GM18526 (cell line): ENCODE data around the gene TFIP11.

Source experiments
- POLR2A ChIP-seq: IDR thresholded peaks from 3 replicates; pipeline ENCODE4 v1.6.1; 2011; ENCODE audit not compliant: insufficient read length; ENCODE audit errors: extremely low read depth

Gene TFIP11

GRCh38 chr22:26547426-26547825 lies 35.2 kb upstream of the TFIP11 start:
- TF ChIP-seq POLR2A, result no peak

DNA sequence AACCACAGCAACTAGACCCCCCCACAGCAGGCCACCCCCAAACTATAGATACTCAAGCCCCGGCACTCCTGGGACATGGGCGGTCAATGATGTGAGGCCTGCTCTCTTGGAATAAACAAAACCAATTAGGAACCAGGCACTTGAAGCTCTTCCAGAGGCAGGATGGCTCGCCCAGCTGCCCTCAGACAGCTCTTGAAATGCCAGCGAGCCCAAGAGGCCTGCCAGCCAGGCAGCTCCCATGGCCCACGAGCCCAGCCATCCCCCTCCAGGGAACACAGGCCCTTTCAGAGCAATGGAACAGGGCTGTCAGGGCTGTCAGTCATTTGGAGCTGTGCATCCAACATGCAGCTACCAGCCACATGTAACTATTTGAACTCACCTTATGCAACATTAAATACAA lies 34.0 kb upstream of the TFIP11 start:
- TF ChIP-seq POLR2A, result no peak

DNA sequence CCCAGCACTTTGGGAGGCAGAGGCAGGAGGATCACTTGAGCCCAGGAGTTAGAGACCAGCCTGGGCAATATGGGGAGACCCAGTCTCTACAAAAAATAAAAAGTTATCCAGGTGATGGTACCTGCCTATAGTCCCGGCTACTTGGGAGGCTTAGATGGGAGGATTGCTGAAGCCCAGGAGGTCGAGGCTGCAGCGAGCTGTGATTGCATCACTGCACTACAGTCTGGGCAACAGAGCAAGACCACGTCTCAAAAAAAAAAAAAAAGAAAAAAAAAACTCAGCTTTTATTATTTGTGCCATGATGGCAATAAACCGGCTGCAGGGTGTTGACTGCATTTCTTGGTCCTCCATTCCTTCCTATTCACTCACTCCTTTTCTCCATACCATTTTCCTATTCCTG lies 33.6 kb upstream of the TFIP11 start:
- no peak for TF ChIP-seq POLR2A

DNA sequence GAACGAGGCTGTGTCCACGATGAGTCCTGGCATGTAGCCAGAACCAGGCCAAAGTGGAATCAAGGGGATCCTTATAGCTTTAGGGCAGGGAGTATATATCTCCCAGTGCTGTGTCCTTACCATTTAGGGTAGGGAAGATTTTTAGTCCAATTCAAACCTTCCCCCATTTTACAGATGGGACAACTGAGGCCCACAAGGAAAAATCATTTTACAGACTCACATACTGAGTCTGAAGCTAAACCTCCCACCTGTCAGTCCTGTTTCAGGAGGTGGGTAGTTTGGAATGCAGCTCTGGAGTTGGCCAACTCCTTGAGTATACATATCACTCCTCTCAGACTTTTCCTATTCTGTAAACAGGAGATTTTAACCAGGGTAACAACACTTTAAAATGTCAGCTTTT lies 33.1 kb upstream of the TFIP11 start:
- TF ChIP-seq POLR2A, result no peak

DNA sequence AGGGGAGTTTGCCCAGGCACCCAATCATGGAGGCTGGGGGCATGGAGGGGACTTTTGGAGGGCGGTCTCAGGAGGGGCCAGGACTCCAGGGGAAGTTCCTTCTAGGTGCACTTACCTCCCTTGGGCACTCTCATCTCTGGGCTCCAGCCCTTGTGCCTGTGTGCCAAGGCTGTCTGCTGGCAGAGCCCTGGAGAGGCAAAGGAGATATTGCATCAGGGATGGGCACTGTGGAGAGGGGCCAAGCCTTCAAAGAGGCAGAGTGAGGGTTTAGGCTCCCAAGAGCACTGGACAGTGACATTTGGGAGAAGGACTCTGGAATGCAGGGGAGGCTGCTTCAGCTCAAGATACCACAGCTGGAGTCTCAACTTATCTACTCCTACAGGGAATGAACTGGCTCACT lies 32.2 kb upstream of the TFIP11 start:
- TF ChIP-seq POLR2A, result no peak

- no peak for TF ChIP-seq POLR2A
These were observed 30.6 kb upstream of the TFIP11 start for GRCh38 chr22:26542831-26543230.

GRCh38 chr22:26541167-26541819 lies 29.0 kb upstream of the TFIP11 start:
- TF ChIP-seq POLR2A, result no peak

DNA sequence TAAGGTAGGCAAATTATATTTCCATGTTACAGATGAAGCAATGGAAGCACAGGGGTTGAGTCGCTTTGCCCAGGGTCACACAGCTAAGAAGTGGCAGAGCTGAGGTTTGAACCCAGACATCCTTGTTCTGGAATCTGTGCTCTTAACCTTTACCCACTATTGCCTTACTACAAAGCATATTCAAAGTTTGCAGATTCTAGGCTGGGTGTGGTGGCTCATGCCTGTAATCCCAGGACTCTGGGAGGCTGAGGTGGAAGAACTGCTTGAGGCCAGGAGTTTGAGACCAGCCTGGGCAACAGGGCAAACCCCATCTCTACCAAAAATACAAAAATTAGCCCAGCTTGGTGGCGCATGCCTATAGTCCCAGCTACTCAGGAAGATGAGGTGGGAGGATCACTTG lies 27.8 kb upstream of the TFIP11 start:
- TF ChIP-seq POLR2A, result no peak

GRCh38 chr22:26536762-26537134 lies 24.5 kb upstream of the TFIP11 start:
- no peak for TF ChIP-seq POLR2A

DNA sequence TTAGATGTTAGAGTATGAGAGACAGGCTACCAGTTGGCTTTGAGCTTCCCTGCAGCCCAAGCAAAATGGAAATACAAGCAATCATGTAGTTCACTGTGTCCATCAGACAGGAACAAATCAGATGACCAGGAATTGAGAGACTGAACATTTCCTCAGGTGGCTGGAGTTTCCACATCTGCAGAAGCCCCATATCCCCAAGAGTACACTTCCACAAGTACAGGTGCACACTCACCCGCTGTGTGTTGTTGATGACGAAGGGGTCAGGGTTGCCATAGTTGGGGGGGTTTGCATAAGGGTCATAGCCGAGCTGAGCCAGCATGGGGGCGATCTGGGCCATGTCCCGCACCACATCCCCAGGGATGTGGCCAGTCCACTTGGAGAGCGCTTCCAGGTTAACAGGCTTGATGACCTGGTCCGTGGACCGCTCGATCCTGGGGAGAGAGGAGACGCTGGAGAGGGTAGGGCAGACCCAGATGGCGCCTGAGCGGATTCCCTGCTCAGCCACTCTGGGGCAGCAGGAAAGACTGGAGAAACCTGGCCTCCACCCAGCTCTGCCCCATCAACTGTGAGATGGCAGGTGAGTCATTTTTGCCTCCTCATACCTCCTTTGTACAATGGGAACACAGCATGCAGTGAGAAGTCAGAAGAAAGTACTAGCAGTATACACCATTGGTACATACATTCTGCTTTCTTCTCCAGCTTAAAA lies 23.9 kb upstream of the TFIP11 start:
- no peak for TF ChIP-seq POLR2A

GRCh38 chr22:26535603-26535908 lies 23.3 kb upstream of the TFIP11 start:
- TF ChIP-seq POLR2A, result no peak

DNA sequence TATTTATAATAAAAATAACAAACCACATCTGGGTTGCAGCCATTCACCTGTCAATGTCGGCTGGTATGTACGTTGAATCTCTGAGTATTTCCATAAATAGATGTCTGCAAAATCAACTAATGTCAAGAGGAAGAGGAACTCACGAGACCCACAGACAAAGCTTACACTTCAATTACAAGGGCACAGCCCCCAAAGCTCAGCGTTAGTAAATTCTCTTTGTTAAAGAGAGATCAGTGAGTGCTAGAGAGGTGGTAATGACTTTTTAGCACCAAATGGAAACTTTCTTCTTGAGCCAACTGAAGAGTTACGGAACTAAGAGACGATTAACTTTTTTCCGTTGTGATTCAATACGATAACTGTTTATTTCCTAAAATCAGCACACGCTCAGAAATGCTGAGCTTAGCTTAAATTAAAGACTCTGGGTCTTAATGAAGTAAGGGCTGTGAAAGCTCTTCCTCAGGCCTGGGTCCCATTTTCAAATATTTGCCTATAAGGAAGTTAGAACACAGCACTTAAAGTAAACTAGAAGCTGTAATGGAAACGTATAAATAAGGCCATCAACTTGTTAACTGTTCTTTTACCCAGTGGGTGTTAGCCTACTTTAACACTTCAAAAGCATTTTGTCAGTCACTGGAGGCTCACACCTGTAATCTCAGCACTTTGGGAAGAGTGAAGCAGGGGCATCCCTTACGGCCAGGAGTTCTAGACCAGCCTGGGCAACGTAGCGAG lies 22.8 kb upstream of the TFIP11 start:
- TF ChIP-seq POLR2A, result no peak

DNA sequence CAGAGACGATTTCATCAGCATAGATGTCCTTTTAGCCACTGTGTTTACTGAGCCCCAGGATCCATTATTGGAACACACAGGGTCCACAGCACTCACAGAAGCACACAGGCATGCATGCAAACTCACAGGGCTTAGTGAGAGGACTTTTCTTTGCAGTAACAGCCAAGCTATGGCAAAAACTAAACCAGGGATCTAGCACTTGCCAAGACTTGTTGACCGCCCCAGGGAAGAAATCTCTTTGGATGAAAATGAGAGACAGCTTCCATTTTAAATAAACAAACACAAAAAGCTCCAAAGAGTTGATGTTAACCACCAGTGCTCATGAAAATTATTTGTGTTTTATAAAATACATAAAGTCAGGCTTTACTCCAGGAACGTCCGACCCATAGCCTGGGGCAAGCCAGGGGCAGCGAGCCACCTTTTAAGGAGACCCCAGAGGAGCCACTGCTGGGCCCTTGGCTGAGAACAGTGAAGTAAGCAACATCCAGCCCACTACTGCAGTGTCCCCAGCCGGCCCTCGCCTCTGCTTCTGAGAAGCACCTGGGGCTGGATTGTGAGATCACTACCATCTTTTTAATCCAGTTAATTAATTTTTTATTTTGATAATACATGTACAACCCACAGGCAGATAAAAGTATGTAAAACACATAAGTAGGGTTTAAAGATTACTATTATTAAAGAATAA lies 22.0 kb upstream of the TFIP11 start:
- no peak for TF ChIP-seq POLR2A

DNA sequence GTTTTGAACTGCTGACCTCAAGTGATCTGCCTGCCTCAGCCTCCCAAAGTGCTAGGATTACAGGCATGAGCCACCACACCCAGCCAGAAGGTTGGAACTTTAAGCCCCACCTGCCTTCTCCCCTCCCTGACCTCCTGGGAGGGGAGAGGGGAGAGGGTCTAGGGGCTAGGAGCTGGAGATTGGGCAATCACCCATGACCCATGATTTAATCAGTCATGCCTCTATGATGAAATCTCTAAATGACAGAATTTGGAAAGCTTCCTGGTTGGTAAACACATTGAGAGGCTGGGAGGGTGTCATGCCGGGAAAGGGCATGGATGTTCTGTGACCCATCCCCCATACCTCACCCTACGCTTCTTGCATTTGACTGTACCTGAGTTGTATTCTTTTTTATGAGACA lies 17.1 kb upstream of the TFIP11 start:
- no peak for TF ChIP-seq POLR2A

- TF ChIP-seq POLR2A, result no peak
These were observed 15.5 kb upstream of the TFIP11 start for GRCh38 chr22:26527574-26528465.

- TF ChIP-seq POLR2A, result no peak
These were observed 14.9 kb upstream of the TFIP11 start for GRCh38 chr22:26527167-26527566.
